Retinal pigment epithelial cell (primary cell): ENCODE results near the gene ROR2.
"Not testable (repeated sequence)": the region's sequence is repeated elsewhere in the genome, so short reads cannot be mapped to it uniquely, and the experiment has no call there.

Experiments
- DNase-seq: peaks from one replicate; pipeline ENCODE4 v3.0.0-alpha.2; 2010; ENCODE audit warnings: low read depth
- H3K4me3 ChIP-seq: 2 replicates; pipeline ENCODE4 v1.5.1; 2011; ENCODE audit warnings: mild to moderate bottlenecking, low read length, control low read depth, moderate library complexity
- TF ChIP-seq, protein P1 (sequence below): conservative IDR thresholded peaks from 2 replicates; pipeline ENCODE4 v1.5.1; 2011; ENCODE audit warnings: low read depth, low read length, control low read depth, inconsistent platforms

The ROR2 gene

DNA sequence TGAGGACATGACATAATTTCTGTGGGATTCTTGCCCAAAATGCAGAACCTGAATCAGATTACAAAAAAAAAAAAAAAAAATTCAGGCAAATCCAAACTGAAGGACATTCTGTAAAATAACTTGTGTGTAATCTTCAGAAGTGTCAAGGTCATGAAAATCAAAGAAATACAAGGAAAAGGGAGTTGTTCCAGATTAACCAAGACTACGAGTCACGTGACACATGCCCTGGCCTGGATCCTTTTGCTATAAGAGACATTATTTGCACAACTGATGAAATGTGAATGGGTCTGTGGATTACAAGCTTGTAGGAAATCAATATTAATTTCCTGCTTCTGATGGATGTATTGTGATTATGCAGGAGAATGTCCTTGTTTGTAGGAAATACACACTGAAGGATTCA is 309.6 kb downstream of the ROR2 start:
- TF ChIP-seq, protein P1, sequence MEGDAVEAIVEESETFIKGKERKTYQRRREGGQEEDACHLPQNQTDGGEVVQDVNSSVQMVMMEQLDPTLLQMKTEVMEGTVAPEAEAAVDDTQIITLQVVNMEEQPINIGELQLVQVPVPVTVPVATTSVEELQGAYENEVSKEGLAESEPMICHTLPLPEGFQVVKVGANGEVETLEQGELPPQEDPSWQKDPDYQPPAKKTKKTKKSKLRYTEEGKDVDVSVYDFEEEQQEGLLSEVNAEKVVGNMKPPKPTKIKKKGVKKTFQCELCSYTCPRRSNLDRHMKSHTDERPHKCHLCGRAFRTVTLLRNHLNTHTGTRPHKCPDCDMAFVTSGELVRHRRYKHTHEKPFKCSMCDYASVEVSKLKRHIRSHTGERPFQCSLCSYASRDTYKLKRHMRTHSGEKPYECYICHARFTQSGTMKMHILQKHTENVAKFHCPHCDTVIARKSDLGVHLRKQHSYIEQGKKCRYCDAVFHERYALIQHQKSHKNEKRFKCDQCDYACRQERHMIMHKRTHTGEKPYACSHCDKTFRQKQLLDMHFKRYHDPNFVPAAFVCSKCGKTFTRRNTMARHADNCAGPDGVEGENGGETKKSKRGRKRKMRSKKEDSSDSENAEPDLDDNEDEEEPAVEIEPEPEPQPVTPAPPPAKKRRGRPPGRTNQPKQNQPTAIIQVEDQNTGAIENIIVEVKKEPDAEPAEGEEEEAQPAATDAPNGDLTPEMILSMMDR: no peak
- no peak for DNase-seq
- H3K4me3 ChIP-seq: no peak overlapping the region

DNA sequence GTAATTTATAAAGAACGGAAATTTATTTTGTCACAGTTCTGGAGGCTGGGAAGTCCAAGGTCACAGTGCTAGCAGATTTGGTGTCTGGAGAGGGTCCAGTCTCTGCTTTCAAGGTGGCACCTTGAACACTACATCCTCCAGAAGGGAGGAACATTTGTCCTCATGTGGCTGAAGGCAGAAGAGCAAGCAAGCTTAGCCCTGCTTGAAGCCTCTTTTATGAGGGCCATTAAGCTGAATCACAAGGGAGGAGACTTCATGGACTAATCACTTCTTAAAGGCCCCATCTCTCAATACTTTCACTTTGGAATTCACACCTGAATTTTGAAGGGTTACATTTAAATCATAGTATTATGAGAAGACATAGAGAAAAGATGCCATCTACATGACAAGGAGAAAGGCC is 311.0 kb downstream of the ROR2 start:
- no peak overlapping the region for H3K4me3 ChIP-seq
- TF ChIP-seq, protein P1: no peak
- no peak for DNase-seq

DNA sequence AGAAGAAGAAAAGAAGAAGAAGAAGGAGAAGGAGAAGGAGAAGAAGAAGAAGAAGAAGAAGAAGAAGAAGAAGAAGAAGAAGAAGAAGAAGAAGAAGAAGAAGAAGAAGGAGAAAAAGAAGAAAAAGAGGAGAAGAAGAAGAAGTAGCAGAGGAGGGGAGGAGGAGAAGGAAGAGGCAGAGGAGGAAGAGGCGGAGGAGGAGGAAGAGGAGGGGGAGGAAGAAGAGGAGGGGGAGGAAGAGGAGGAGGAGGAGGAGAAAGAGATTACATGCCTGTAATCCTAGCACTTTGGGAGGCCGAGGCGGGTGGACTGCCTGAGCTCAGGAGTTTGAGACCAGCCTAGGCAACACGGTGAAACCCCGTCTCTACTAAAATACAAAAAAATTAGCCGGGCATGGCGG is 315.2 kb downstream of the ROR2 start:
- H3K4me3 ChIP-seq, DNase-seq: not testable (repeated sequence)

DNA sequence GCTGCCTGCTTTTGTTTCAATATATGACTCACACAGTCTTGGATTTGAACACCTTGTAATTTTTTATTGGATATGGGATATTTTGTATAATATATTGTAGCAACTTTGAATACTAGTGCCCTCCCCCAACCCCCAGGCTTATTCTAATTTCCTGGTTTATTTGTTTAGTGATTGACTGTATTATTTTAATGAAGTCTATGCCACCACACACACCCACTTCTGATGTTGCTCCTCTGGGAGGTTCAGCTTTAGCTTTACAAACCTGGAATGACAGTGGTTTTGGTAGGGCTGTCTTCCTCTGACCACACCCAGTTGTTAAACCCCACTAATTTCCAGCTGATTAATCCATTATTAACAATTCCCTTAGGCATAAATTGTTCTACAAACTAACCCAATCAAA is 320.3 kb downstream of the ROR2 start:
- TF ChIP-seq, protein P1: no peak
- DNase-seq: no peak
- H3K4me3 ChIP-seq: no peak overlapping the region

DNA sequence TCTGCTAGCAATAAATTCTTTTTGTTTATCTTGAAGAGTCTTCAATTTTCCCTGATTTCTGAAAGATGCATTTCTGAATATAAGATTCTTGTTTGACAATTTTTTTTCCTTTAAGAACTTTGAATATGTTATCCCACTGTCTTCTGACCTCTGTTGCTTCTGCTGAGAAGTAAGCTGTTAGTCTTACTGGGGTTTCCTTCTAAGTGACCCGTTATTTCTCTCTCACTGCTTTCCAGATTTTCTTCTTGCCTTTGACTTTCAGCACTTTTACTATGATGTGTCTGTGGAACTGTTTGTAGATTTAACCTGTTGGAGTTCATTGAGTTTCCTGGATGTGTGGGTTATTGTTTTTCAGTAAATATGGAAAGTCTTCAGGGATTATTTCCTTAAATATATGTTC is 321.1 kb downstream of the ROR2 start:
- TF ChIP-seq, protein P1: no peak
- no peak for DNase-seq
- no peak overlapping the region for H3K4me3 ChIP-seq

DNA sequence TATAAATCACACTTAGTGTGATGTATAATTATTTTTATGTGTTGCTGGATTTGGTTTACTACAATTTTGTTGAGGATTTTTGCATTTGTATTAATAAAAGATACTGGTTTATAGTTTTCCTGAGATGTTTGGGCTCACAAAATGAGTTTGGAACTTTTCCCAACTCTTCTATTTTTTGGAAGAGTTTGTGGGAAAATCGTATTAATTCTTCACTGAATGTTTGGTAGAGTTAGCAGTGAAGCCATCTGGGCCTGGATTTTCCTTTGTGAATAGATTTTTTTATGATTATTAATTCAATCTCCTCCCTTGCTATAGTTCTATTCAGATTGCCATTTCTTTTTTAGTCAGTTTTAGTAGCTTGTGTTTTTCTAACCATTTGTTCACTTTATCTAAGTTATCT is 324.7 kb downstream of the ROR2 start:
- TF ChIP-seq, protein P1: no peak
- H3K4me3 ChIP-seq: no peak overlapping the region
- no peak for DNase-seq

DNA sequence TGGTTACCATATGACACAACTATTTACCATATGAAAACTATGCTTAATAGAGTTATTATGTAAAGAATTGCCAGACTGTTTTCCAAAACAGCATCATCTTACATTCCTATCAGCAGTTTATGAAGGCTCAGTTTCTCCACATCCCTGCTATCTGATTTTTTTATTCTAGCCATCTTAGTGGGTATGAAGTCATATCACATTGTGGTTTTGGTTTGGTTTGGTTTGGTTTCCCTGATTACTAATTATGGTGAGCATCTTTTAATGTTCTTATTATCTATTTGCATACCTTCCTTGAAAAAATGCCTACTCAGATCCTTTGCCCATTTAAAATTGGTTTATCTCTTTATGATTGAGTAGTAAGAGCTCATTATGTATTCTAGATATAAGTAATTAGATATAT is 327.0 kb downstream of the ROR2 start:
- no peak overlapping the region for H3K4me3 ChIP-seq
- no peak for DNase-seq
- TF ChIP-seq, protein P1: no peak

DNA sequence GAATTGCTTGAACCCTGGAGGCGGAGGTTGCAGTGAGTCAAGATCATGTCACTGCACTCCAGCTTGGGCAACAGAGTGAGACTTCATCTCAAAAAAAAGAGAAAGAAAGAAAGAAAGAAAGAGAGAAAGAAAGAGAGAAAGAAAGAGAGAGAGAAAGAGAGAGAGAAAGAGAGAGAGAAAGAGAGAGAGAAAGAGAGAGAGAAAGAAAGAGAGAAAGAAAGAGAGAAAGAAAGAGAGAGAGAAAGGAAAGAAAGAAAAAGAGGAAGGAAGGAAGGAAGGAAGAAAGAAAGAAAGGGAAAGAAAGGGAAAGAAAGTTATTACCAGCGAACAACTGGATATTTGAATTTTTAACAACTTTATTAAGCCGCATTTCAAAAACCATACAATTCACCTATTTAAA is 327.9 kb downstream of the ROR2 start:
- not testable (repeated sequence) for DNase-seq, H3K4me3 ChIP-seq

DNA sequence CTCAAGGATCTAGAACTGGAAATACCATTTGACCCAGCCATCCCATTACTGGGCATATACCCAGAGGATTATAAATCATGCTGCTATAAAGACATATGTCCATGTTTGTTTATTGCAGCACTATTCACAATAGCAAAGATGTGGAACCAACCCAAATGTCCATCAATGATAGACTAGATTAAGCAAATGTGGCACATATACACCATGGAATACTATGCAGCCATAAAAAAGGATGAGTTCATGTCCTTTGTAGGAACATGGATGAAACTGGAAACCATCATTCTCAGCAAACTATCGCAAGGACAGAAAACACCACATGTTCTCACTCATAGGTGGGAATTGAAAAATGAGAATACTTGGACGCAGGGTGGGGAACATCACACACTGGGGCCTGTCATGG is 336.0 kb downstream of the ROR2 start:
- H3K4me3 ChIP-seq, DNase-seq: not testable (repeated sequence)
